CD4-positive, alpha-beta T cell treated with Interleukin-4 for 1 hour (primary cell): ENCODE data around the gene SPIN2A.
"Not testable (repeated sequence)": the region's sequence is repeated elsewhere in the genome, so short reads cannot be mapped to it uniquely, and the experiment has no call there.

Source experiments
- DNase-seq, 2 donors: peaks; one replicate each; pipeline ENCODE4 v3.0.0-alpha.2; 2020 to 2022

Gene SPIN2A

DNA sequence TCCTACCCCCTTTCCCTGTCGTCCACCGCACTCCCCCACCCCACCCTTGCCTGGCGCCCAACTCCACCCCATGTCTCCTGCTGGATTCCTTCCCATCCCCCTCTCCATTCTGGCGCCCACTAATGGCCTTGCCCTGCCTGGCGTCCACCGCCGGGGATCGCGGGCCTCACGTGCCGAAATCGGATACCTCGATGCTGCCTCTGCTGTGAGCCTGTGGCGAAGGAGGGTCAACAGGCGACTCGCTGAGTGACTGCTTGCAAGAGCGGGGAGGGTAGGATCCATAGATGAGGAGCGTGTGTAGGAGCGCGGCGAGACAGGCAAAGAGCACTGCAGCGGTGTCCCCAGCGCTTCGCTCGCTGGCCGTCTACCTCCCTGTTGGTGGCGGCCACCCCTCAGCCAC lies at the start of gene SPIN2A:
Gene SPIN2A (minus strand): TSS at position 325 of the 400 bp plus-strand sequence. CDS start 800 bp downstream, outside the sequence.
- not testable (repeated sequence) for DNase-seq

DNA sequence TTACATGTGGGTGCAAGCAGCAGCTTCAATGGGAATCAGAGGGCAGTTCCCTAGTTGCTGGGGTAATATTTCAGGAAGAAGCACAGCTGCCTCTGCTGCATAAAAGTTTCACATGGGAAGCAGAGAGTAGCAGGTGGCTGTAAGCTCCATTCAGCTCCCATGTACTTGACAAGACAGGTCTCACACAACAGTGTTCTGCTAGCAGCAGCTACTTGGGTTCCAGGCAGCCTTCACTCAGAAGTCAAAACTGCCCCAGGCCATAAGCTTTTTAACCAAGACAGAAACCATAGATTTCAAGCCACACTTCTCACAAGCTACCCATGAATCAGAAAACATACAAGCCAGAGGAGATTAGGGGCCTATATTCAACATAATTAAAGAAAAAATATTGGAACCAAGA lies 41.4 kb upstream of the SPIN2A start:
- DNase-seq = no peak

DNA sequence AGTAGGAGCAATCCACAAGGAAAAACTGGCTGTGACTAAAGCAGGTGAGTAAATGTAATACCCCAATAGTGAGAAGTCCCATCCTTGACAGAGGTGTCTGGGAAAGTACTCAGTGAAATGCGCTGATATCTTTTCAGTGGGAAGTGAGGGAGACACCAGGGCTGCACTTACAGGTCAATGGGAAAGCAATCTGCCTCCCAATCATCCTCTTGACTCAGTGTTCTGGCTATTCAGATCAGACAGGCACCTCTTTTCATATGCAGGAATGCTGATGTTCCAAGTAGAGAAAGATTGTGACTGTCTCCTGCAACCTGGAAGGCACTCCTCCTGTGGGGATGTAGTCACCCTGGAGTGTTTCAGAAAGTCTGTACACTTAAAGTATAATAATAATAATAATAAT lies 39.9 kb upstream of the SPIN2A start:
- no peak for DNase-seq

DNA sequence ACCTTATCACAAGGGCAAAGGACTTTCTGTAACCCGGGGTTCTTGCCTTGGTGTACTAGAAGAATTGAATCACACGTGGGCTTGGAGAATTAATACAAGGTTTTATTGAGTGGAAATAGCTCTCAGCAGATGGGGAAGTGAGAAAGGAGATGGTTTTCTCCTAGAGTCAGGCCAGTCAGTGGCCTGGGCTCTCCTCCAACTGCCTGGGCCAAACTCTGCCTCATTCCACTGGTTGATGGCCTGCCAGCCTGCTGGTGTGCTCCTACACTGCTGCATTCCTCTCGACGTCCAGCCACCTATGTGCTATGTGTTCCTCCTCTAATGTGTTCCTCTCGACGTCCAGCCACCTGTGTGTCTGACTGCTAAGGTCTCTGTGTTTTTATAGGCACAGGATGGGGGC lies 35.3 kb upstream of the SPIN2A start:
- no peak for DNase-seq

DNA sequence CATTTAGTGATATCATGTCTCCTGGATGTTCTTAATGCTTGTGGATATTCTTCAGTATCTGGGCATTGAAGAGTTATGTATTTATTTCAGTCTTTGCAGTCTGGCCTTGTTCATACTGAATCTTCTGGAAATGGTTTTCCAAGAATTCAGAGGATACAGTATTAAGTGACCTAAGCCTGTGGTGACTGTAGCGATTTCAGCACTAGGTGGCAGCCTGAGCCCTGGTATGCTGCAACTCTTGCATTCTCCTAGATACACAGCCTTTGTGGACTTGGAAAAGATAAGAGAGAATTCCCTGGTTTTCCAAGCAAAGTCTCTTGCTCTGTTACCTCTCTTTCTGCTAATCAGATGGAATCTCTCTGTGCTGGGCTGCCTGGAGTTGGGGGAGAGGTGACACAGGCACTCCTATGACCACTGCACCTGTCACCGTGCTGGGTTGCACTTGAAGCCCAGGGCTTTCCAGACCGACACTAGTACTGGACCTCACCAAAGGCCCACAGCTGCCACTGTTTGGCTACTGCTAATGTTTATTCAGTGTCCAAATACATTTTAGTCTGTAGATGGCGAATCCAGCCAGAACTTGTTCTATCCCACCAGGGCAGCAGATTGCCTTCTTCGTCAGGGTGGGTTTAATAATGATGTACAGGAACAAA lies 19.3 kb upstream of the SPIN2A start:
- DNase-seq = no peak

DNA sequence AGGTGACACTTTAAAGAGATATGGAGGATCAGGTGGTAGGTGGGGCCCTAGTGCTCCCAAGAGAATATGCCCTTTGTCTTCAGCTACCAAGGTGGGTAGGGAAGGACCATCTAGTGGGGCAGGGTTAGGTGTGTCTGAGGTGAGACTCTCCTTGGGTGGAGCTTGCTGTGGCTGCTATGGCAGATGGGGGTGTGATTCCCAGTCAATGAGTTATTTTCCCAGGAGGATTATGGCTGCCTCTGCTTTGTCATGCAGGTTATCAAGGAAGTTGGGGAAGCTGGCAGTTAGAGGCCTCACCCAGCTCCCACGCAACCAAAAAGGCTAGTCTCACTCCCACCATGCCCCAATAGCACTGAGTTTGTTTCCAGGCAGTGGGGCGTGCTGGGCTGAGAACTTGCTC lies 18.0 kb upstream of the SPIN2A start:
- no peak for DNase-seq

DNA sequence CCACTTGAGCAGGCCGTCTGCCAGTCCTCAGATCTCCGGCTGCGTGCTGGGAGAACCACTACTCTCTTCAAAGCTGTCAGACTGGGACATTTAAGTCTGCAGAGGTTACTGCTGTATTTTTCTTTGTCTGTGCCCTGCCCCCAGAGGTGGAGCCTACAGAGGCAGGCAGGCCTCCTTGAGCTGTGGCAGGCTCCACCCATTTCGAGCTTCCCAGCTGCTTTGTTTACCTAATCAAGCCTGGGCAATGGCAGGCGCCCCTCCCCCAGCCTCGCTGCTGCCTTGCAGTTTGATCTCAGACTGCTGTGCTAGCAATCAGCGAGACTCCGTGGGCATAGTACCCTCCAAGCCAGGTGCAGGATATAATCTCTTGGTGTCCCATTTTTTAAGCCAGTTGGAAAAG lies 15.0 kb upstream of the SPIN2A start:
- not testable (repeated sequence) for DNase-seq

DNA sequence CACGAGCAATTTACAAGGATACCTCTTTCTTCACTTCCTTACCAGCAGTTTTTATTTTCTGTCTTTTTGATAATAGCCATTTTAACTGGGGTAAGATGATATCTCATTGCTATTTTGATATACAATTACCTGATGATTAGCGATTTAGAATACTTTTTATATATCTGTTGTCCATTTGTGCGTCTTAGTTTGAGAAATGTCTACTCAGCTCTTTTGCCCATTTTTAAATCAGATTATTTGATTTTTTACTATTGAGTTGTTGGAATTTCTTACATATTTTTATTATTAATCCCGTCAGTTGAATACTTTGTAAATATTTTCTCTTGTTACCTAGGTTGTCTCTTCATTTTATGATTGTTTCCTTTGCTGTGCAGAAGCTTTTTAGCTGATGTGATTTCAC lies 1.5 kb upstream of the SPIN2A start:
- DNase-seq = no peak

DNA sequence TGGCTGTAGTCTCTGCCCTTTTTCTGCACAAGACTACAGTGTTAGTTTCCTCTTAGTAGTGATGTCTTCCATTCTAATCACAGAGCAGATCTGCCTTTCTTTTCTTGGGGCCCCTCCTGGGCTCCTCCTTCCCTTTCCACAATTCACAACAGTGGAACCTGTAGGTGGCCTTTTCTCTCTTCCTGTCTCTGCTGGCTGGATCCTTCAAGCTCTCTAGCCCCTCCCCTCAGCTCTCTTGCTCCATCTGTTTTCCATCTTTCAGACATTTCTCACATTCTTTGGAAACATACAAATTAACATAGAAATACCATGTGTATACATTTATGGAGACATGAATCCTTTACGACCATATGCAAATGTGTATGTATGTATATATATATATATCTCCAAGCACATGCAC lies 304 bp upstream of the SPIN2A start:
- no peak for DNase-seq

DNA sequence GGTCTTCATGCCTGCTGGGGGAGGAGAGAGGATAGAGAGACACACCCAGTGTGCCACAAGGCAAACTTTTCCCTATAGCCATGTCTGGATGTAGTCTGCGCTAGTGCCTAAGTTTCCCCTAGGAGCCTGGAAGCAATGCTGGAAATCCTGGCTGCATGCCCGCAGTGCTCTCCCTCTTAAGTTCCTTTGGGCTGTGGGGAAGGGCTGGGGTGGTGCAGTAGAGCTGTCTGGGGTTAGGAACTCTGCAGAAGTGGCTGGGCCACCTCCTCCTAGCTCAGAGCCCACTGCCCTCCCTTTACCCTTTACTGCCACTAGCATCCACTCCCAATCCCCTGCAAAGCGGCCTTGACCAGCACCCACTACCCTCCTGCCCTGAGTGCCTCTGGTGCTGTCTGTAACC lies 608 bp downstream of the SPIN2A start:
- DNase-seq = not testable (repeated sequence)

DNA sequence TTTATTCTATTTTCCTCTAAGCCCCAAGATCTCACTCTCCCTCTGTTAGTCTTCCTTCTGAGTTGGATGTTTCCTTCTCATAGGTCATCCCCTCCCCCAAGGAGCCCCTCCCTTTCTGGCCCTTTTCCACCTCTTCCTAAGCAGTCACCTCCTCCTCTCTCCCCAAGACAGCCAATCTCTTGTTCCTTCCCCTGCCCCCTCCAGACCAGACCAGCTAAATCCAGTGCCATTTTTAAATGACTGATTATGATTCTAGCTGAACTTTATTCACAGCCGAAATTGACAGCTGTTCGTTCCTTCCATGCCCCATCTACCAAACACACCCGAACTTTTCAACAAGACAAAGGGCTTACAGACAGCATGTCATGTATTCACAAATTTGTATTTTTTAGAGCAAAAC lies 1.9 kb downstream of the SPIN2A start:
- DNase-seq = no peak

DNA sequence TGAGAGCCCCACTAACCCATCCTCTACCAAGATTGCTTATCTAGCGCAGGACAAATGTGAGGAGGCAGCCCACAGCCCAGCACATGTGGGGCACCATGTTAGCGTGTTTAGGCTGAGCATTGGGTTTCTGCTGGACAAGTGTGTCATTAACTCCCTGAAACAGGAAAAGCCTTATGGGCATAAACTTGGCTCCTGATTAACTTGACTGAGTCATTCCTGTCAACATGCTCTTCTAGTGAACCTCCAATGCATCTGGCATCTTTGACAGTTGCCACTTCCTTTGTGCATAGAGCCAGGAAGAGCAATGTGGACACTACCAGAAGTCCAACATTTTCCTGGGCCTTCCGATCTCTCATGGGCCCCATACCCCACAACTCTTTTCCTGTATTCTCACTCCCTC lies 2.5 kb downstream of the SPIN2A start:
- DNase-seq = no peak

DNA sequence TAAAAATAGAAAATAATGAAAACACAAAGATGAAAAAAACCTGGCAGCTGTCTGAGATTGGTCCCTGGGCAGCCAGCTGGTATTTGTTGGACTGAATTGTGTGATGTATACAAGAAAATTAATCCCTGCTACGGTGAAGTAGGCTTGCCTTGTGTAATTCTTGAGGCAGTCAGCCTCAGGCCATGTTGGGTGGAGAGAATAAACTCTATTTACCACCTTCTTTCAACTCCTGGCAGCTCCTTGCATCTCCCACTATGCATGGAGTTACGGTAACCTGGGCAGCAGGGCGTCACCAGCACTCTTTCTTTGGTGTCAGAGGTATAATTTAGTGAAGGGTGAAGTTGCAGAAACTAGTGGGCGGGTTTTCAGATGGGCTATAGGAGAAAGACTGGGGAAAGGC lies 3.5 kb downstream of the SPIN2A start:
- DNase-seq = no peak

DNA sequence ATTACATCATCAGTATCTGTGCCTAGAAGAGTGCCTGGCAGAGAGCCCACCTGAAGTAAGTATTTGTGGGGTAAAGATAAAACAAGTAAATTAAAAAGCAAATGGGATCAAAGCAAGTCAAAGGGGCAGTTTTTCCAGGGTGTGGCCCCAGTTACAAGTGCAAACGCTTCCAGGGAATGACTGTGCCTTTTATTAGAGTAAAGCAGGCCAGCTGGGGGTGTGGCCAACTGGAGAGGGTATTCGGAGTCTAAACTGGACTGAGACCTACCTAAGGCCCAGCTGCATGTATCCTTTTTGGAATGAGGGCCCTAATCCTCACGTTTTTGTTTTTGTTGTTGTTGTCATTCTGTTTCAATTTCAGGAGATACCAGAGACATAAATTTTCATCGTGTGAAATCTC lies 3.9 kb downstream of the SPIN2A start:
- not testable (repeated sequence) for DNase-seq

DNA sequence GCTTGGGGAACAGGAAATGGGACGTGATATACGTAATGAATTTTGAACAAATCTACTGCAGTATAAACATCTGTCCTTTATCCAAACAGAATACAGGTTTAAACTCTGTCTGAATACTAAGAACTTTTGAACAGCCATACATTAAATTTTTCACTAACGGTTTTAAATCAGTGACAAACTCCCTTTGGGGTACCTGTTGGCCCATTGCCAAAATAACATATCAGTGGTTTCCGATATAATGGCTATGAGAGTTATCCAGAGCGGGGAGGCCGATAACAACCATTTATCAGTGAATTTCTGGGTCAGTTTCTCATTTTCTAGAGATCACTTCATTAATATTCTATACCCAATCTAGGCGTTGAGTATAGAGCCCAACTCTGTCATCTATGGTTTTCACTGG lies 5.2 kb downstream of the SPIN2A start:
- no peak for DNase-seq

DNA sequence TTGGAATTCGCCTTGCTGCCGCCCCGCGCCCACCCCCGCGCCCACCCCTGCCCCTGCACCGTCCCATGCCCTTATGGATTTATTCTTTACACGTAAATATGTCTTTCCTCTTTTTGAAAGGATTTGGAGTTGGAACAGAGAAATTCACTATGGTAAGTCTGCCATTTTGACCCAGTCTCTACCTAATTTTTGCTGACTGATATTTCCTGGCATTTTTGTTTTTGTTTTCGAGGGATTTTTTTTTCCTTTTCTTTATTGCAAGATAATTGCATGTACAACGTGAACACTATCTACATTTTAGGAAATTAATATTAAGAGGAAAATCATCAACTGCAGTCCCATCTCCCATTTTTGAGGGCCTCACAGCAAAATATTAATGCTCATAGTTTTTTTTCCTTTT lies 15.4 kb downstream of the SPIN2A start:
- peak in 1 of 2 donors; percentile 0 for DNase-seq

DNA sequence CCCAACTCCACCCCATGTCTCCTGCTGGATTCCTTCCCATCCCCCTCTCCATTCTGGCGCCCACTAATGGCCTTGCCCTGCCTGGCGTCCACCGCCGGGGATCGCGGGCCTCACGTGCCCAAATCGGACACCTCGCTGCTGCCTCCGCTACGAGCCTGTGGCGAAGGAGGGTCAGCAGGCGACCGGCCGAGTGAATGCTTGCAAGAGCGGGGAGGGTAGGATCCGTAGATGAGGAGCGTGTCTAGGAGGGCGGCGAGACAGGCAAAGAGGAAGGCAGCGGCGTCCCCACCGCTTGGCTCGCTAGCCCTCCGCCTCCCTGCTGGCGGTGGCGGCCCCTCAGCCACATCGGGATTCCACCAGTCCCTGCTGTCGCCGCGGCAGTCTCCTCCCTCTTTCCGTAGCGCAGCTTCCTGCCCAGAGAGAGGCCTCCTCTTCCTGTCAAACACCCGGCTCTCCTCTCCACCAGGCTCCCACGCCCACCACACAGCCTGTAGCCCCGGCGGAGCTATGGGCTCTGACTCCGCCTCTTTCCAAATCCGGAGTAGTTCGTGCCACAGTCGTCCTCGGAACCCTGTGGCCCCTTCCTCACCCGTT lies 15.9 kb downstream of the SPIN2A start, which contains the start of gene SPIN2B:
Gene SPIN2B (minus strand): TSS at position 387 of the 594 bp plus-strand sequence.
- DNase-seq = peak; percentile 77

DNA sequence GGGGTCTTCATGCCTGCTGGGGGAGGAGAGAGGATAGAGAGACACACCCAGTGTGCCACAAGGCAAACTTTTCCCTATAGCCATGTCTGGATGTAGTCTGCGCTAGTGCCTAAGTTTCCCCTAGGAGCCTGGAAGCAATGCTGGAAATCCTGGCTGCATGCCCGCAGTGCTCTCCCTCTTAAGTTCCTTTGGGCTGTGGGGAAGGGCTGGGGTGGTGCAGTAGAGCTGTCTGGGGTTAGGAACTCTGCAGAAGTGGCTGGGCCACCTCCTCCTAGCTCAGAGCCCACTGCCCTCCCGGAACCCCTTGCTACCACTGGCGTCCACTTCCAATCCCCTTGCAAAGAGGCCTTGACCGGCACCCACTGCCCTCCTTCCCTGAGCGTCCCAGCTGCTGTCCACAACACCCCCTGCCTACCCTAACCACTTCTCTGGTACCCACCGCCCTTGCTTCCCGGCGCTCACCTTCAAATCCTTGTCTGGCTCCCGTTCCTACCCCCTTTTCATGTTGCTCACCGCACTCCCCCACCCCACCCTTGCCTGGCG lies 16.5 kb downstream of the SPIN2A start:
- not testable (repeated sequence) for DNase-seq

DNA sequence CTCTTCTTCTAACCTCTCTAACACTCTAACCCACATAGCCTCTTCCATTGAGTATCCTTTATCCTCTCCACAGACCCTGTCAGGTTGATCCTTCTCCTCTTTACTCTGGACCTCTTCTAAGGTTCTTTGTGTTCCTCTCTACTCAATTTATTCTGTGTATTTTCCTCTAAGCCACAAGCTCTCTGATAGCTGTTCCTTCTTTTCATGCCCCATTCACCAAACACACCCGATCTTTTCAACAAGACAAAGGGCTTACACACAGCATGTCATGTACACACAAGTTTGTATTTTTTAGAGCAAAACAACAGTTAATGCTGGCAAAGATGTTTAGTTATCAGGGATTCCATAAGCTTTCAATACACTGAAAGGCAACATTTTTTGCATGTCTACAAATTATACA lies 17.8 kb downstream of the SPIN2A start:
- no peak for DNase-seq

DNA sequence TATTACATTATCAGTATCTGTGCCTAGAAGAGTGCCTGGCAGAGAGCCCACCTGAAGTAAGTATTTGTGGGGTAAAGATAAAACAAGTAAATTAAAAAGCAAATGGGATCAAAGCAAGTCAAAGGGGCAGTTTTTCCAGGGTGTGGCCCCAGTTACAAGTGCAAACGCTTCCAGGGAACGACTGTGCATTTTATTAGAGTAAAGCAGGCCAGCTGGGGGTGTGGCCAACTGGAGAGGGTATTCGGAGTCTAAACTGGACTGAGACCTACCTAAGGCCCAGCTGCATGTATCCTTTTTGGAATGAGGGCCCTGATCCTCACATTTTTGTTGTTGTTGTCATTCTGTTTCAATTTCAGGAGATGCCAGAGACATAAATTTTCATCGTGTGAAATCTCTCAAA lies 19.6 kb downstream of the SPIN2A start:
- not testable (repeated sequence) for DNase-seq

DNA sequence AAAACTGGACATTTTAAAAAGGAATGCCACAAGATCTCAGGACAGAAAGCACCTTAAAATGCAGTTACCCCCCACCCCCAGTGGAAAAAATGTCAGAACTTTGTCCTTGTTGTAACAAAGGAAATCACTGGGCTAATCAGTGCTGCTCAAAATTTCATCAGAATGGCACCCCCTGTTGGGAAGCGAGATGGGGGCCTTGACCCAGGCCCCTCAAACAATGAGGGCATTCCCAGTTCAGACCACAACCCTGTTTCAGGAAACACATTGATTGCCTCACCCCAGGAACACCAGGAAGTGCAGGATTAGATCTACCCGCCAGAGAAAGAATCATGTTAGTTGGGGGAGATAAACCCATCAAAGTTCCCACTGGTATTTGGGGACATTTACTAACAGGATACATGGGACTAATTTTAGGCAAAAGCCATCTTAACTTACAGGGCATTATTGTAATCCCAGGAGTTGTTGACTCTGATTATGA lies 32.2 kb downstream of the SPIN2A start:
- DNase-seq = no peak

DNA sequence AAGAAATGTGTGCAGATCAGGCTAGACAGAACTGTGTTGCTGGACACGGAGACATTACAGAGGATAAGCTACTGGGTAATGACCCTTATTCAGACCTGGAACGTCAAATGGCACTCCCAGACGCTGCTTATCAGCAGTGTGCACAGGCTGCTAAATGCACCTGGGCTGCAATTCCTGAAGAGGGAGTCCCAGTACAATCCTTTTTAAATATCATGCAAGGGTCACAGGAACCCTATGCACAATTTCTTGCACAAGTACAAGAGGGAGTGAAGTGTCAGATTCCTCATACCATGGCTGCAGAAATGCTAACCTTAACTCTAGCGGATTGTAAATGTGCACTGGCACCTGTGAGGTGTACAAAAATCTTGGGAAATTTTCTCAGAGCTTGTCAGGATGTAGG lies 32.8 kb downstream of the SPIN2A start:
- DNase-seq = no peak

DNA sequence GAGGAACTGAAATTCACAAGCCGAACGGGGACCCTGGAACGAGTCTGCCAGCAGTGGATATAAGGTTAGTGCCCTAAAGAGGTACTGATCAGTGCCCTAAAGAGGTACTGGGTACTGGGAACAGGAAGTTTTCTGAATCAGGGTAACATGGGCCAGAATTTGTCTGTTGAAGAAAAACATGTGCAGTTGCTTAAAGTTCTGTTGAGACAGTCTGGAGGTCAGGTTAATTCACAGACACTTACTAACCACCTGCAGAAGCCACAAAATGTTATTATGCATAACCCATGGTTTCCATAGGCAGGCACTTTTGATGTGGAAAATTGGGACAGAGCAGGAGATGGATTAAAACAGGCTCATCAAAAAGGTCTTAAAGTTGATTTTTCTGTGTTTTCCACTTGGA lies 33.7 kb downstream of the SPIN2A start:
- no peak for DNase-seq

DNA sequence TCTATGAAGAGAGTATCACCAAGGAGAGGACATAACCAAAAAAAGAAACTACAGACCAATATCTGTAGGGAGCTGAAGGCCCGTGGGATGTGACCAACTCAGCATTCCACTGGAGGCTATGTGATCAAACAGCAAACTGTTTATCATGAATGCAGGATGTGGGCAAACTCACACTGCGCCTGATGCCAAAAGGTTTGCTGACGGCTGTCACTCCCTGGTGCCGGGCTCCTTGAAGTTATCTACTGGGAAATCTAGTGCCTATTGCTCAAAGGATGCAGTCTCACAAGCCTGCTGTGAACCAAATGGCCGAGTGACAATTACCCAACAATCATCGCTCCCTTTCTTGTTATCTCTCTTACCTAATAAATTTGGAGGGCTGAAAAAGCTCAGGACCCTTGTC lies 34.3 kb downstream of the SPIN2A start:
- DNase-seq = peak in 1 of 2 donors; percentile 11
